ENCODE data around the gene CD6.

Gene CD6

GRCh38 chr11:61019037-61019831 is 47.8 kb downstream of the CD6 start:
- TF ChIP-seq, protein P1, sequence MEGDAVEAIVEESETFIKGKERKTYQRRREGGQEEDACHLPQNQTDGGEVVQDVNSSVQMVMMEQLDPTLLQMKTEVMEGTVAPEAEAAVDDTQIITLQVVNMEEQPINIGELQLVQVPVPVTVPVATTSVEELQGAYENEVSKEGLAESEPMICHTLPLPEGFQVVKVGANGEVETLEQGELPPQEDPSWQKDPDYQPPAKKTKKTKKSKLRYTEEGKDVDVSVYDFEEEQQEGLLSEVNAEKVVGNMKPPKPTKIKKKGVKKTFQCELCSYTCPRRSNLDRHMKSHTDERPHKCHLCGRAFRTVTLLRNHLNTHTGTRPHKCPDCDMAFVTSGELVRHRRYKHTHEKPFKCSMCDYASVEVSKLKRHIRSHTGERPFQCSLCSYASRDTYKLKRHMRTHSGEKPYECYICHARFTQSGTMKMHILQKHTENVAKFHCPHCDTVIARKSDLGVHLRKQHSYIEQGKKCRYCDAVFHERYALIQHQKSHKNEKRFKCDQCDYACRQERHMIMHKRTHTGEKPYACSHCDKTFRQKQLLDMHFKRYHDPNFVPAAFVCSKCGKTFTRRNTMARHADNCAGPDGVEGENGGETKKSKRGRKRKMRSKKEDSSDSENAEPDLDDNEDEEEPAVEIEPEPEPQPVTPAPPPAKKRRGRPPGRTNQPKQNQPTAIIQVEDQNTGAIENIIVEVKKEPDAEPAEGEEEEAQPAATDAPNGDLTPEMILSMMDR (IDR thresholded peaks at IDR 0.05; ENCODE audit: low read depth, low read length, missing control alignments), result no peak
- H3K4me3 ChIP-seq (replicated peaks; ENCODE audit: low read depth, low read length), result no peak overlapping the region
- DNase-seq (ENCODE audit: extremely low read depth, low read depth), result no peak

DNA sequence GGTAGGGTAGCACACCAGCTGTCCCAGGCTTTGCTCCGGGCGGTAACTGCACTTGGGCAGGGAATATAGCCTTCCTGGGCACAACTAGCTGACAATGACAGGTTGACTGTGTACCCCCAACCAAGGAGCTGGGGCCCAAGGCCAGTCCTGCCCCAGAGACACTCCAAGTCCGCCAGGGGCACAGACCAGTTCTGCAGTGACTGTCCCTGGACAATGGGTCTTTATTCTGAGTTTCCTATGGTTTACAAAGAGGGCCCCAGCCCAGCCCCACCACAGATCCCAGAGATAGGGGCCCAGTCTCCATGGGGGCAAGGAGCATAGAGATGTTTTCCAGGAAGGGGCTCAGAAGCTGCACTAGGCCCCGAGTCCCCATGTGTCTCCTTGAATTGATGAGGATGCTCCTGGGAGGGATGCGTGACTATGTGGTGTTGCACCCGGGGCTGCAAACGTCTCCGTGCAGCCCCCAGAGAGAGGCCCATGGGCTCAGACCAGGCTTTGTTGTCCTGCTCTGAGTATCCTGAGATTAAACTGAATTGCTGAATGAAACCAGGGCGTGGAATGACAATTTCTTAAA is 48.4 kb downstream of the CD6 start:
- DNase-seq (ENCODE audit: extremely low read depth, low read depth), result no peak
- H3K4me3 ChIP-seq (replicated peaks; ENCODE audit: low read depth, low read length), result no peak overlapping the region

GRCh38 chr11:61020551-61021235 is 49.2 kb downstream of the CD6 start:
- no peak overlapping the region for H3K4me3 ChIP-seq (replicated peaks; ENCODE audit: low read depth, low read length)
- TF ChIP-seq, protein P1 (IDR thresholded peaks at IDR 0.05; ENCODE audit: low read depth, low read length, missing control alignments), result no peak
- no peak for DNase-seq (ENCODE audit: extremely low read depth, low read depth)

More for the DNA sequence above, 48.4 kb downstream of the CD6 start:
- TF ChIP-seq, protein P1 (IDR thresholded peaks at IDR 0.05; ENCODE audit: low read depth, low read length, missing control alignments), result no peak

DNA sequence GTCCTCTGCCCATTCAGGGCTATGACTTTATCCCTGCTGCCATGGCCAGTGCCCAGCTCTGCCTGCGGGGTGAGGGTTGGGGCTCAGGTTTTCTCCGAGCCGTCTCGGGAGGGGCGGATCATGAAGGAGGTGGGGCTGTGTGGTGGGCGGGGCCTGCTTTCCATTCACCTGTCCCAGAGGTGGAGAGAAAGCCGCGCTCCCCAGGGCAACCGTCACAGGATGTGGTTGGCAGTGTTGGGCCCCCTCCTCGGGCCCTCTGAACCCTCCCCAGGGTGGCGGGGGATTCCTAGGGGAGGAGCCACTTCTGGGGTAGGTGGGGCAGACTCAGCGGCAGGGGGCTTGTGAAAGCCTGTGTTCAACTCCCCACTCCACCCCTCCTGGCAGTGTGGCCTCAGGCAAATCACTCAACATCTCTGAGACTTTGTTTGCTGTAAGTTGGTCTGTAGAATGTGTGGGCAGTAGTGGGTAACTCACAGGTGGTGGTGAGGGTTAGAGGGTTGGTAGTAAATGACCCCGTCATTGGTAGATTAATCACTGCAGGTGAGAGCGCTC is 50.3 kb downstream of the CD6 start:
- no peak overlapping the region for H3K4me3 ChIP-seq (replicated peaks; ENCODE audit: low read depth, low read length)
- TF ChIP-seq, protein P1 (IDR thresholded peaks at IDR 0.05; ENCODE audit: low read depth, low read length, missing control alignments), result no peak
- no peak for DNase-seq (ENCODE audit: extremely low read depth, low read depth)

GRCh38 chr11:61022311-61023085 is 51.0 kb downstream of the CD6 start:
- DNase-seq (ENCODE audit: extremely low read depth, low read depth), result no peak
- H3K4me3 ChIP-seq (replicated peaks; ENCODE audit: low read depth, low read length), result no peak overlapping the region
- TF ChIP-seq, protein P1 (IDR thresholded peaks at IDR 0.05; ENCODE audit: low read depth, low read length, missing control alignments), result no peak
